Measurements from ENCODE around the gene TLK1. TPM values are rescaled to one million over a fixed set of nuclear protein-coding genes. Genes with fewer than 3 reads are reported as not detected.

The TLK1 gene
- total RNA-seq, 1 donor from 2014 or later = 106 TPM

- Mint-ChIP-seq H3K36me3 (ENCODE audit: low read depth) (peaks cover 6% of the 10 kb centered on the region), H3K4me1 (ENCODE audit: low read depth) (peaks cover 16% of the 10 kb centered on the region), H3K4me3 (peak overlapping the region; percentile 68), H3K27ac (peak overlapping the region; percentile 72), H3K27me3 (ENCODE audit: insufficient read depth) (no peaks in the 10 kb centered on the region), H3K9me3 (no peaks in the 10 kb centered on the region)
- intact Hi-C loops (cut with micrococcal nuclease) = loop anchor here (1.0 to 5.0 kb wide), 9 partner anchors 44 to 715 kb away; partner anchors contain the start of genes DCAF17 and DYNC1I2
- no peak for DNase-seq (ENCODE audit: low spot score)
These were observed 188.1 kb downstream of the TLK1 start for GRCh38 chr2:170972296-170973224.

- no peaks in the 10 kb centered on the region for H3K9me3 Mint-ChIP-seq
- peaks cover 16% of the 10 kb centered on the region for H3K4me1 Mint-ChIP-seq (ENCODE audit: low read depth)
- H3K27ac Mint-ChIP-seq = no peak overlapping the region
- intact Hi-C loops (cut with micrococcal nuclease) = loop anchor here (5.0 kb wide), 1 partner anchor 716 kb away; the partner anchor contains the start of gene DYNC1I2
- DNase-seq (ENCODE audit: low spot score) = no peak
- no peak overlapping the region for H3K4me3 Mint-ChIP-seq
- H3K36me3 Mint-ChIP-seq (ENCODE audit: low read depth) = peaks cover 16% of the 10 kb centered on the region
- H3K27me3 Mint-ChIP-seq (ENCODE audit: insufficient read depth) = no peaks in the 10 kb centered on the region
These were observed 189.6 kb downstream of the TLK1 start for GRCh38 chr2:170971071-170971470.

GRCh38 chr2:170969872-170970496 is 190.7 kb downstream of the TLK1 start:
- Mint-ChIP-seq H3K4me1 (ENCODE audit: low read depth) (peaks cover 16% of the 10 kb centered on the region), H3K9me3 (no peaks in the 10 kb centered on the region), H3K4me3 (no peak overlapping the region), H3K27ac (no peak overlapping the region), H3K36me3 (ENCODE audit: low read depth) (peaks cover 27% of the 10 kb centered on the region), H3K27me3 (ENCODE audit: insufficient read depth) (no peaks in the 10 kb centered on the region)
- no peak for DNase-seq (ENCODE audit: low spot score)
- intact Hi-C loops (cut with micrococcal nuclease) = loop anchor here (5.0 kb wide), 1 partner anchor 717 kb away; the partner anchor contains the start of gene DYNC1I2

DNA sequence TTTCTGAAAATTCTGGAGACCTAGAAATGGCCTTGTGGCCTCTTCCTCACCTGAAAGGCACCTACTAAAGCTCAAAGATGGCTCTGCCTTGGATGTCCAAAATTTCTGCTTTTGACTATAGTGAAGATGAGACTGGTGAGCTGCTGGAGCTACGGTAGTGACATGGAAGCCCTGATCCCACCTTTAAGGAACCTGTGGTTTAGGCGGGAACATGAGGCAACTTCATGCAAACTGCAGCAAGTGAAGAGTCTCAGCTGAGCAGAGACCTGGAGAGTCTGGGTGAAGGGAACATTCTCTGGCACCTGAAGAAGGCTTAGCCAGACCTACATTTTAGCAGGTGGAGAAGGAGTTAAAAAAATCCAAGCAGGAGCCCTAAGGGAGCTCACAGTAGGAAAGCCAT is 191.7 kb downstream of the TLK1 start:
- H3K4me1 Mint-ChIP-seq (ENCODE audit: low read depth) = peaks cover 12% of the 10 kb centered on the region
- H3K9me3 Mint-ChIP-seq = no peaks in the 10 kb centered on the region
- H3K36me3 Mint-ChIP-seq (ENCODE audit: low read depth) = peaks cover 31% of the 10 kb centered on the region
- no peak overlapping the region for H3K4me3 Mint-ChIP-seq
- H3K27me3 Mint-ChIP-seq (ENCODE audit: insufficient read depth) = no peaks in the 10 kb centered on the region
- no peak for DNase-seq (ENCODE audit: low spot score)
- intact Hi-C loops (cut with micrococcal nuclease) = no loop called here
- no peak overlapping the region for H3K27ac Mint-ChIP-seq

DNA sequence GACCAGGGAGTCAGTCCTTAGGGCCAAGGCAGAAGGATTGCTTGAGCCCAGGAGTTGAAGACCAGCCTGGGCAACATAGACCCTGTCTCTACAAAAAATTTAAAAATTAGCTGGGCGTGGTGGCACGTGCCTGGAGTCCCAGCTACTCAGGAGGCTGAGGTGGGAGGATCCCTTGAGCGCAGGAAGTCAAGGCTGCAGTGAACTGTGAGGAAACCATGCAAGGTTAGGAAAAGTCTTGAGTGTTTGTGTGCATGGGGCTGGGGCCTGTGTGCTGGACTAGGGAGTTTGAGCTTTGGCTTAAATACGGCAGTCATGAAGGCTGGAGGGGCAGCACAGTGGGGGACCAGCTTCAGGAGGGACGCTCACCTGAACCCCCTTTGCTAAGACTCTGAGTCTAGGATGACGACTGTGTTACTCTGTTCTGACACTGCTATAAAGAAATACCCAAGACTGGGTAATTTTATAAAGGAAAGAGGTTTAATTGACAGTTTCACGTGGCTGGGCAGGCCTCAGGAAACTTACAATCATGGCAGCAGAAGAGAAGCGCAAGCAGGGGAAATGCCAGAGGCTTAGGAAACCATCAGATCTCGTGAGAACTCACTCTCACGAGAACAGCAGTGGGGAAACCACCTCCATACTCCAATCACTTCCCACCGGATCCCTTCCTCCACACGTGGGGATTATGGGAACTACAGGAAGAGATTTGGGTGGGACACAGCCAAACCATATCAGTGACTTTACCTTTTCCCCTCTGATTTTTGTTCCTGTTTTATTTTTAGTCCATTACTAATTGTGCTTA is 192.3 kb downstream of the TLK1 start:
- Mint-ChIP-seq H3K36me3 (ENCODE audit: low read depth) (peaks cover 32% of the 10 kb centered on the region), H3K4me3 (no peak overlapping the region), H3K9me3 (no peaks in the 10 kb centered on the region), H3K27me3 (ENCODE audit: insufficient read depth) (no peaks in the 10 kb centered on the region), H3K4me1 (ENCODE audit: low read depth) (peaks cover 11% of the 10 kb centered on the region), H3K27ac (no peak overlapping the region)
- intact Hi-C loops (cut with micrococcal nuclease) = no loop called here
- no peak for DNase-seq (ENCODE audit: low spot score)

DNA sequence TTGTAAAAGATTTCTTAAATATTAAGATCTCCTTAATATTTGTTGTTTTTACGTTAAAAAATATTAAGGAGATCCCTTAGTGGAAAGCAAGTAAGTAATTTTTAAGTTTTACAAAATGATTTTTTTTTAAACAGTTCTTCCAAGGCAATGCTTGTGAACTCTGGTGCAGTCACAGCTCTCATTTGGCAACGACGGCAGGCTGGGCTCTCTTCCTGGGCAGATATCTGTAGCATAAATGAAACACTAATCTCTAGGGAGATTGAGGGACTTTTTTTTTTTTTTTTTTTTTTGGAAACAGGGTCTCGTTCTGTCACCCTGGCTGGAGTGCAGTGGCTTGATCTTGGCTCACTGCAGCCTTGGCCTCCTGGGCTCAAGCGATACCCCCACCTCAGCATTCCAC is 193.1 kb downstream of the TLK1 start:
- no peak overlapping the region for H3K4me3 Mint-ChIP-seq
- peaks cover 4% of the 10 kb centered on the region for H3K4me1 Mint-ChIP-seq (ENCODE audit: low read depth)
- no peaks in the 10 kb centered on the region for H3K9me3 Mint-ChIP-seq
- H3K27me3 Mint-ChIP-seq (ENCODE audit: insufficient read depth) = no peaks in the 10 kb centered on the region
- H3K36me3 Mint-ChIP-seq (ENCODE audit: low read depth) = peaks cover 35% of the 10 kb centered on the region
- no peak overlapping the region for H3K27ac Mint-ChIP-seq
- intact Hi-C loops (cut with micrococcal nuclease) = no loop called here
- no peak for DNase-seq (ENCODE audit: low spot score)

- Mint-ChIP-seq H3K4me1 (ENCODE audit: low read depth) (no peaks in the 10 kb centered on the region), H3K4me3 (no peak overlapping the region), H3K36me3 (ENCODE audit: low read depth) (peaks cover 38% of the 10 kb centered on the region), H3K27ac (no peak overlapping the region), H3K9me3 (no peaks in the 10 kb centered on the region), H3K27me3 (ENCODE audit: insufficient read depth) (no peaks in the 10 kb centered on the region)
- DNase-seq (ENCODE audit: low spot score) = no peak
- intact Hi-C loops (cut with micrococcal nuclease) = no loop called here
These were observed 193.9 kb downstream of the TLK1 start for GRCh38 chr2:170966648-170967396.

- H3K36me3 Mint-ChIP-seq (ENCODE audit: low read depth) = peaks cover 44% of the 10 kb centered on the region
- intact Hi-C loops (cut with micrococcal nuclease) = no loop called here
- H3K4me1 Mint-ChIP-seq (ENCODE audit: low read depth) = no peaks in the 10 kb centered on the region
- H3K9me3 Mint-ChIP-seq = no peaks in the 10 kb centered on the region
- no peak for DNase-seq (ENCODE audit: low spot score)
- H3K27me3 Mint-ChIP-seq (ENCODE audit: insufficient read depth) = no peaks in the 10 kb centered on the region
- H3K4me3 Mint-ChIP-seq = no peak overlapping the region
- no peak overlapping the region for H3K27ac Mint-ChIP-seq
These were observed 195.1 kb downstream of the TLK1 start for GRCh38 chr2:170965446-170966225.

DNA sequence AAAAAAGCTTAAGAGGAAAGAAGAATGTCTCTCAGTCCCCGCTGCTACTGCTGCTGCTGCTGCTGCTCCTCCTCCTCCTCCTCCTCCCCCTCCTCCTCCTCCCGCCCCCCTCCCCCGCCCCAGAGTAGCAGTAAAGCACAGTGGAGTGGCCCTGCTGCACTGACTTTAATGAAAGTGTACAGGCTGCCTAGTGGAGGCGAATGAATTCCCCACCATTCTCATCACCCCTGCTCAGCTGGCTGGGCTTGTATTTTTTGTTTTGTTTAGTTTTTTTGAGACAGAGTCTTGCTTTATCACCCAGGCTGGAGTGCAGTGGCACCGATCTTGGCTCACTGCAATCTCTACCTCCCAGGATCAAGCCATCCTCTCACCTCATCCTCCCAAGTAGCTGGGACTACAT is 197.3 kb downstream of the TLK1 start:
- H3K27ac Mint-ChIP-seq = no peak overlapping the region
- no peaks in the 10 kb centered on the region for H3K4me1 Mint-ChIP-seq (ENCODE audit: low read depth)
- intact Hi-C loops (cut with micrococcal nuclease) = no loop called here
- H3K36me3 Mint-ChIP-seq (ENCODE audit: low read depth) = peaks cover 50% of the 10 kb centered on the region
- no peak for DNase-seq (ENCODE audit: low spot score)
- no peaks in the 10 kb centered on the region for H3K27me3 Mint-ChIP-seq (ENCODE audit: insufficient read depth)
- no peaks in the 10 kb centered on the region for H3K9me3 Mint-ChIP-seq
- H3K4me3 Mint-ChIP-seq = no peak overlapping the region

- no peak for DNase-seq (ENCODE audit: low spot score)
- no peaks in the 10 kb centered on the region for H3K4me1 Mint-ChIP-seq (ENCODE audit: low read depth)
- H3K9me3 Mint-ChIP-seq = no peaks in the 10 kb centered on the region
- intact Hi-C loops (cut with micrococcal nuclease) = no loop called here
- H3K36me3 Mint-ChIP-seq (ENCODE audit: low read depth) = peaks cover 51% of the 10 kb centered on the region
- H3K4me3 Mint-ChIP-seq = no peak overlapping the region
- H3K27ac Mint-ChIP-seq = no peak overlapping the region
- no peaks in the 10 kb centered on the region for H3K27me3 Mint-ChIP-seq (ENCODE audit: insufficient read depth)
These were observed 206.8 kb downstream of the TLK1 start for GRCh38 chr2:170953941-170954340.

GRCh38 chr2:170950221-170950761 is 210.4 kb downstream of the TLK1 start:
- intact Hi-C loops (cut with micrococcal nuclease) = no loop called here
- Mint-ChIP-seq H3K27ac (no peak overlapping the region), H3K4me1 (ENCODE audit: low read depth) (peaks cover 7% of the 10 kb centered on the region), H3K36me3 (ENCODE audit: low read depth) (peaks cover 45% of the 10 kb centered on the region), H3K4me3 (no peak overlapping the region), H3K27me3 (ENCODE audit: insufficient read depth) (no peaks in the 10 kb centered on the region), H3K9me3 (no peaks in the 10 kb centered on the region)
- DNase-seq (ENCODE audit: low spot score) = no peak

All from activated T-helper 1 cell treated with anti-CD3 and anti-CD28 coated beads, Interleukin-12 subunit alpha, Interleukin-12 subunit beta, Interleukin-2, Interleukin-4 antibody, amounts not matched to agents 30 ng/mL and 10 ng/mL and 1 ng/mL, durations not matched to agents 14 hours and 24 hours and 36 hours (primary cell).